H1 (cell line): ENCODE results near the gene SERAC1. TPM values are rescaled to one million over a fixed set of nuclear protein-coding genes. Genes with fewer than 3 reads are reported as not detected.
"Not testable (repeated sequence)": the region's sequence is repeated elsewhere in the genome, so short reads cannot be mapped to it uniquely, and the experiment has no call there.

Source experiments
- CTCF ChIA-PET: fragments of 300-600 bp; sonication (Branson Sonifier 250); formaldehyde crosslinking; loops from one replicate; lab custom pipeline; 2021; ENCODE audit not compliant: partially characterized antibody; lab: Charles Lee
- POLR2A ChIA-PET: fragments of 300-600 bp; sonication (Branson Sonifier 250); formaldehyde crosslinking; loops from one replicate; lab custom pipeline; 2021; ENCODE audit warnings: inconsistent platforms; ENCODE audit not compliant: partially characterized antibody; lab: Charles Lee
- DNase-seq, 2 experiments: peaks; one replicate each; pipeline versions ENCODE4 v3.0.0 to v3.0.0-alpha.2; 2010 to 2022; ENCODE audit warnings: low spot score in 2 of 2, low read depth in 1 of 2, mixed read lengths in 1 of 2
- FAIRE-seq: peaks from 2 replicates; lab custom pipeline; 2011; peaks lifted over from hg19 to GRCh38; lab: Jason Lieb, UNC
- H2AFZ ChIP-seq: 2 replicates; pipeline ENCODE4 v1.8.1; 2012; ENCODE audit warnings: low read length, inconsistent platforms
- H2AK5ac ChIP-seq: 2 replicates; pipeline ENCODE4 v1.6.1; 2013; ENCODE audit warnings: low read depth, low read length
- H2BK120ac ChIP-seq: replicated peaks from 2 replicates; pipeline ENCODE3; 2013; ENCODE audit warnings: low read depth, low read length, inconsistent platforms
- H2BK12ac ChIP-seq: 2 replicates; pipeline ENCODE4 v1.6.1; 2013; ENCODE audit warnings: low read depth, low read length
- H2BK15ac ChIP-seq: 2 replicates; pipeline ENCODE4 v1.6.1; 2013; ENCODE audit warnings: low read length
- H2BK20ac ChIP-seq: 2 replicates; pipeline ENCODE4 v1.6.1; 2013; ENCODE audit warnings: low read length
- H2BK5ac ChIP-seq: 2 replicates; pipeline ENCODE4 v1.6.1; 2013; ENCODE audit warnings: low read depth, low read length
- H3K14ac ChIP-seq: 2 replicates; pipeline ENCODE4 v1.6.1; 2013; ENCODE audit warnings: inconsistent platforms; ENCODE audit not compliant: insufficient read length
- H3K18ac ChIP-seq: 2 replicates; pipeline ENCODE4 v1.6.1; 2013; ENCODE audit warnings: low read length; ENCODE audit errors: extremely low read depth
- H3K23ac ChIP-seq: 2 replicates; pipeline ENCODE4 v1.6.1; 2013; ENCODE audit warnings: inconsistent platforms; ENCODE audit not compliant: insufficient read length
- H3K23me2 ChIP-seq: 2 replicates; pipeline ENCODE4 v1.6.1; 2013; ENCODE audit warnings: low read depth, low read length
- H3K27ac ChIP-seq: 2 replicates; pipeline ENCODE4 v1.6.1; 2011; ENCODE audit warnings: low read depth, low read length, inconsistent platforms
- H3K27me3 ChIP-seq, 4 experiments: replicated peaks in 1 of 4; 1 replicate in 1 of 4; 2 replicates in 3 of 4; pipeline versions ENCODE4 v1.6.1 to v1.8.1; 2011 to 2013; ENCODE audit warnings: low read length in 3 of 4, mild to moderate bottlenecking in 3 of 4, inconsistent platforms in 2 of 4, mixed read lengths in 2 of 4, moderate library complexity in 1 of 4; ENCODE audit not compliant: control insufficient read depth in 3 of 4, insufficient read depth in 3 of 4; ENCODE audit errors: extremely low read depth in 1 of 4
- H3K36me3 ChIP-seq, 4 experiments: 2 replicates each; pipeline versions ENCODE4 v1.6.1 to v1.8.1; 2011 to 2013; ENCODE audit warnings: mild to moderate bottlenecking in 4 of 4, low read length in 3 of 4, moderate library complexity in 2 of 4, control low read depth in 1 of 4, inconsistent platforms in 1 of 4; ENCODE audit not compliant: insufficient read depth in 4 of 4, control insufficient read depth in 2 of 4
- H3K4ac ChIP-seq: replicated peaks from 2 replicates; pipeline ENCODE3; 2013; ENCODE audit warnings: low read length, low read depth, mixed read lengths, inconsistent platforms; ENCODE audit not compliant: insufficient read length
- H3K4me1 ChIP-seq, 4 experiments: replicated peaks in 1 of 4; 1 replicate in 1 of 4; 2 replicates in 3 of 4; pipeline versions ENCODE4 v1.6.1 to v1.8.1; 2011 to 2013; ENCODE audit warnings: low read length in 3 of 4, inconsistent platforms in 2 of 4, mixed read lengths in 1 of 4; ENCODE audit not compliant: insufficient read depth in 4 of 4, control insufficient read depth in 3 of 4
- H3K4me2 ChIP-seq, 2 experiments: 2 replicates each; pipeline versions ENCODE4 v1.6.1 to v1.8.1; 2011 to 2013; ENCODE audit warnings: low read depth in 2 of 2, low read length in 2 of 2, control low read depth in 1 of 2, inconsistent platforms in 1 of 2, mild to moderate bottlenecking in 1 of 2; ENCODE audit not compliant: insufficient read depth in 1 of 2
- H3K4me3 ChIP-seq, 4 experiments: fragments of 200-600, 300-600 bp in 1 of 4; sonication (generic), shearing (Covaris generic), sonication (Bioruptor Twin) in 1 of 4; 2 replicates each; pipeline versions ENCODE4 v1.5.1 to v1.8.1; 2011 to 2016; ENCODE audit warnings: low read length in 4 of 4, low read depth in 3 of 4, control low read depth in 2 of 4, inconsistent platforms in 2 of 4, mild to moderate bottlenecking in 2 of 4, mixed read lengths in 1 of 4, moderate library complexity in 1 of 4; ENCODE audit not compliant: insufficient read depth in 2 of 4; ENCODE audit errors: extremely low read depth in 1 of 4
- H3K56ac ChIP-seq: replicated peaks from 2 replicates; pipeline ENCODE3; 2013; ENCODE audit warnings: low read depth, mild to moderate bottlenecking, mixed read lengths, low read length, inconsistent platforms; ENCODE audit not compliant: insufficient read length
- H3K79me1 ChIP-seq: 2 replicates; pipeline ENCODE4 v1.6.1; 2013; ENCODE audit warnings: low read depth, low read length, control low read depth
- H3K79me2 ChIP-seq, 2 experiments: 2 replicates each; pipeline versions ENCODE4 v1.6.1 to v1.8.1; 2012 to 2013; ENCODE audit warnings: low read length in 2 of 2, mild to moderate bottlenecking in 2 of 2, inconsistent platforms in 1 of 2; ENCODE audit not compliant: insufficient read depth in 2 of 2, control insufficient read depth in 1 of 2
- H3K9ac ChIP-seq, 4 experiments: replicated peaks in 1 of 4; 1 replicate in 1 of 4; 2 replicates in 3 of 4; pipeline versions ENCODE4 v1.6.1 to v1.8.1; 2011 to 2013; ENCODE audit warnings: low read depth in 3 of 4, low read length in 3 of 4, control low read depth in 2 of 4, mild to moderate bottlenecking in 2 of 4, moderate library complexity in 2 of 4, inconsistent platforms in 1 of 4; ENCODE audit errors: extremely low read depth in 1 of 4
- H3K9me3 ChIP-seq, 2 experiments: 2 replicates each; pipeline versions ENCODE4 v1.6.1 to v1.8.1; 2012 to 2013; ENCODE audit warnings: mild to moderate bottlenecking in 2 of 2, moderate library complexity in 2 of 2, control low read depth in 1 of 2, inconsistent platforms in 1 of 2, low read depth in 1 of 2, low read length in 1 of 2, mixed read lengths in 1 of 2; ENCODE audit not compliant: insufficient read depth in 2 of 2
- H4K20me1 ChIP-seq, 2 experiments: replicated peaks in 1 of 2; 2 replicates each; pipeline versions ENCODE3 to v1.8.1; 2011 to 2013; ENCODE audit warnings: inconsistent platforms in 2 of 2, low read length in 2 of 2, mild to moderate bottlenecking in 1 of 2; ENCODE audit not compliant: insufficient read depth in 2 of 2, control insufficient read depth in 1 of 2
- H4K5ac ChIP-seq: 2 replicates; pipeline ENCODE4 v1.6.1; 2013; ENCODE audit warnings: low read length, low read depth, mixed read lengths, inconsistent platforms; ENCODE audit not compliant: insufficient read length
- H4K8ac ChIP-seq: 2 replicates; pipeline ENCODE4 v1.8.0; 2013; ENCODE audit warnings: mild to moderate bottlenecking, moderate library complexity, low read length, inconsistent platforms; ENCODE audit not compliant: insufficient read depth; ENCODE audit errors: extremely low read depth
- H4K91ac ChIP-seq: replicated peaks from 2 replicates; pipeline ENCODE3; 2013; ENCODE audit warnings: low read length, mixed read lengths, inconsistent platforms; ENCODE audit not compliant: insufficient read length
- EGR1 ChIP-seq: IDR thresholded peaks from 2 replicates; pipeline ENCODE4 v1.6.1; 2011; ENCODE audit warnings: low read depth, low read length, borderline replicate concordance
- SP1 ChIP-seq: IDR thresholded peaks from 2 replicates; pipeline ENCODE4 v1.6.1; 2011; ENCODE audit warnings: low read depth, low read length
- YY1 ChIP-seq: IDR thresholded peaks from 2 replicates; pipeline ENCODE4 v1.6.1; 2011; ENCODE audit warnings: low read depth, mild to moderate bottlenecking, low read length
- WGBS, 2 experiments: shearing (Covaris generic) in 1 of 2; methylation state at CpG; one replicate each; pipeline versions ENCODE4 v1.1.6 to v1.1.7; 2013 to 2015; ENCODE audit warnings: low lambda C conversion rate in 2 of 2, mixed read lengths in 2 of 2, inconsistent platforms in 1 of 2, low coverage in 1 of 2, missing lambda C conversion rate in 1 of 2; ENCODE audit not compliant: insufficient replicate concordance in 2 of 2, insufficient coverage in 1 of 2, insufficient read length in 1 of 2; ENCODE audit errors: extremely low coverage in 1 of 2, missing lambda C conversion rate in 1 of 2; 5-methylcytosine and 5-hydroxymethylcytosine counted together
- polyA plus RNA-seq, 7 experiments: library from polyadenylated mRNA; depleted of rRNA in 3 of 7; stranded (reverse) in 5 of 7; unstranded in 2 of 7; fragments of >200 nt in 5 of 7; fragments of 200-250 nt in 2 of 7; gene quantifications; 1 replicate in 5 of 7; 2 replicates in 1 of 7; 4 replicates in 1 of 7; pipeline versions ENCODE4 v1.2.1 to v1.2.3, GENCODE V29; 2011 to 2013; ENCODE audit warnings: missing spikeins in 2 of 7, mixed read lengths in 2 of 7
- total RNA-seq: library from RNA; stranded (reverse); fragmentation: NEBNext Ultra II Directional; extraction: Animal tissue kit (Norgen Biotek cat#: 25700); gene quantifications from 2 replicates; pipeline ENCODE4 v1.2.1, GENCODE V29; 2021
- TF ChIP-seq, protein P1 (sequence below): IDR thresholded peaks from 2 replicates; pipeline ENCODE4 v1.6.1; 2012; ENCODE audit warnings: inconsistent platforms

The SERAC1 gene
- total and polyA plus RNA-seq, 2 of the 8 experiments (the other 6 are each of a cell fraction or from before 2014, with no cell fraction given), result 7.3 to 9.0 TPM

DNA sequence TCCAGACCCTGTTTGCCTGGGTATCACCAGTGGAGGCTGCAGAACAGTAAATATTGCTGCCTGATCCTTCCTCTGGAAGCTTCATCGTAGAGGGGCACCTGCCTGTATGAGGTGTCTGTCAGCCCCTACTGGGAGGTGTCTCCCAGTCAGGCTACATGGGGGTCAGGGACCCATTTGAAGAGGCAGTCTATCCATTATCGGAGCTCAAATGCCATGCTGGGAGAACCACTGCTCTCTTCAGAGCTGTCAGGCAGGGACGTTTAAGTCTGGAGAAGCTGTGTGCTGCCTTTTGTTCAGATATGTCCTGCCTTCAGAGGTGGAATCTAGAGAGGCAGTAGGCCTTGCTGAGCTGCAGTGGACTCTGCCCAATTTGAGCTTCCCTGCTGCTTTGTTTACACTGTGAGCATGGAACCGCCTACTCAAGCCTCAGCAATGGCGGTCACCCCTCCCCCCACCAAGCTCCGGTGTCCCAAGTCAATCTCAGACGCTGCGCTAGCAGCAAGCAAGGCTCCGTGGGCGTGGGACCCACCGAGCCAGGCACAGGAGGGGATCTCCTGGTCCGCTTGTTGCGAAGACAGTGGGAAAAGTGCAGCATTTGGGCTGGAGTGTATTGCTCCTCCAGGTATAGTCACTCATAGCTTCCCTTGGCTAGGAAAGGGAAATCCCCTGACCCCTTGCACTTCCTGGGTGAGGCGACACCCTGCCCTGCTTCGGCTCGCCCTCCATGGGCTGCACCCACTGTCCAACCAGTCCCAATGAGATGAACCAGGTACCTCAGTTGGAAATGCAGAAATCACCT lies 15.3 kb upstream of the SERAC1 start:
- not testable (repeated sequence) for H3K79me1 ChIP-seq, H2AK5ac ChIP-seq, H3K27me3 ChIP-seq, H3K4ac ChIP-seq, FAIRE-seq, H2BK15ac ChIP-seq, H3K56ac ChIP-seq, H3K27ac ChIP-seq, H4K5ac ChIP-seq, H3K23ac ChIP-seq, H2AFZ ChIP-seq, H3K4me1 ChIP-seq, H2BK20ac ChIP-seq, H2BK5ac ChIP-seq, H3K9ac ChIP-seq, H3K23me2 ChIP-seq
- peaks cover 0 to 12% (median 5%) of the 10 kb centered on the region in 4 experiments; a peak in 3 of 8 replicates for H3K36me3 ChIP-seq
- CTCF ChIA-PET, result interaction anchor here (1.2 to 1.6 kb wide), 3 partner anchors 16 to 31 kb away, joined by 3 to 5 read pairs (median 4); partner anchors contain the start of genes GTF2H5 and SERAC1
- WGBS, 2 experiments, result 88% methylated on average over 16 of the region's 16 CpGs; no CpG with 5 or more reads in 1 of the 2 experiments
- TF ChIP-seq YY1, result peak; percentile 88
- peak; percentile 32; the same call in 1 of the 2 replicates for TF ChIP-seq SP1
- TF ChIP-seq, protein P1, sequence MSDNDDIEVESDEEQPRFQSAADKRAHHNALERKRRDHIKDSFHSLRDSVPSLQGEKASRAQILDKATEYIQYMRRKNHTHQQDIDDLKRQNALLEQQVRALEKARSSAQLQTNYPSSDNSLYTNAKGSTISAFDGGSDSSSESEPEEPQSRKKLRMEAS, result 0 out of 2 replicates have a peak, but pooled peaks have one; percentile 33
- 0 out of 2 replicates have a peak, but pooled peaks have one; percentile 24 for TF ChIP-seq EGR1
- TF ChIP-seq, all 59 proteins: peak for 4; not testable (repeated sequence) for 55
- H3K4me3 ChIP-seq, POLR2A ChIA-PET, H3K79me2 ChIP-seq, H3K9me3 ChIP-seq, H2BK12ac ChIP-seq, DNase-seq, H4K91ac ChIP-seq, H3K18ac ChIP-seq, H4K20me1 ChIP-seq, H2BK120ac ChIP-seq, H4K8ac ChIP-seq, H3K14ac ChIP-seq: not testable (repeated sequence)
- H3K4me2 ChIP-seq, result peak overlapping the region; percentile 42 to 51; a peak in 2 of 4 replicates
